SK-N-SH treated with all-trans-retinoic acid at 6 μM for 48 hours (cell line): ENCODE data around the gene BOLA3.

Experiments
- ATAC-seq: fragments of 200-7000 bp; cut with Tn5 transposase; 3 replicates; pipeline ENCODE4 v1.9.1; 2020; ENCODE audit warnings: mild to moderate bottlenecking, moderate library complexity
- ARNTL ChIP-seq: fragments of 450-650 bp; formaldehyde crosslinking; IDR thresholded peaks from 2 replicates; pipeline ENCODE4 v1.5.0; 2020; ENCODE audit warnings: low read depth, mild to moderate bottlenecking, moderate library complexity, borderline replicate concordance
- BACH2 ChIP-seq: fragments of 250-450 bp; sonication (Bioruptor Pico); IDR thresholded peaks from 2 replicates; pipeline ENCODE4 v1.9.0; 2021; ENCODE audit warnings: mild to moderate bottlenecking, borderline replicate concordance
- CSDC2 ChIP-seq: fragments of 250-450 bp; sonication (Bioruptor Pico); IDR thresholded peaks from 2 replicates; pipeline ENCODE4 v1.5.0; 2020; ENCODE audit warnings: mild to moderate bottlenecking, moderate library complexity
- GLIS3 ChIP-seq: fragments of 250-450 bp; sonication (Bioruptor Pico); IDR thresholded peaks from 2 replicates; pipeline ENCODE4 v1.5.0; 2020; ENCODE audit warnings: mild to moderate bottlenecking, moderate library complexity
- ISL1 ChIP-seq: fragments of 250-450 bp; sonication (Bioruptor Pico); IDR thresholded peaks from 2 replicates; pipeline ENCODE4 v2.1.2; 2022; ENCODE audit warnings: mild to moderate bottlenecking, moderate library complexity
- OSR1 ChIP-seq: fragments of 250-450 bp; sonication (Bioruptor Pico); IDR thresholded peaks from 2 replicates; pipeline ENCODE4 v1.8.0; 2022; ENCODE audit warnings: moderate library complexity, mild to moderate bottlenecking, inconsistent platforms
- POU6F1 ChIP-seq: fragments of 250-450 bp; sonication (Bioruptor Pico); IDR thresholded peaks from 2 replicates; pipeline ENCODE4 v1.8.0; 2021; ENCODE audit warnings: low read depth, mild to moderate bottlenecking, moderate library complexity, borderline replicate concordance
- PPARA ChIP-seq: fragments of 250-450 bp; sonication (Bioruptor Pico); IDR thresholded peaks from 2 replicates; pipeline ENCODE4 v1.5.0; 2020; ENCODE audit warnings: mild to moderate bottlenecking, borderline replicate concordance
- RARB ChIP-seq: fragments of 250-450 bp; sonication (Bioruptor Pico); IDR thresholded peaks from 2 replicates; pipeline ENCODE4 v1.8.0; 2021; ENCODE audit warnings: mild to moderate bottlenecking, moderate library complexity
- SNAI2 ChIP-seq: fragments of 250-450 bp; sonication (Bioruptor Pico); IDR thresholded peaks from 2 replicates; pipeline ENCODE4 v1.5.0; 2020; ENCODE audit warnings: mild to moderate bottlenecking, moderate library complexity
- TOX ChIP-seq: fragments of 250-450 bp; sonication (Bioruptor Pico); IDR thresholded peaks from 2 replicates; pipeline ENCODE4 v1.8.0; 2021; ENCODE audit warnings: mild to moderate bottlenecking, moderate library complexity, borderline replicate concordance
- ZC3H10 ChIP-seq: fragments of 250-450 bp; sonication (Bioruptor Pico); IDR thresholded peaks from 2 replicates; pipeline ENCODE4 v1.5.1; 2021; ENCODE audit warnings: mild to moderate bottlenecking, moderate library complexity
- ZFP3 ChIP-seq: fragments of 250-450 bp; sonication (Bioruptor Pico); IDR thresholded peaks from 2 replicates; pipeline ENCODE4 v1.5.0; 2020; ENCODE audit warnings: mild to moderate bottlenecking, moderate library complexity
- ZFP30 ChIP-seq: fragments of 450-650 bp; formaldehyde crosslinking; IDR thresholded peaks from 2 replicates; pipeline ENCODE4 v1.5.0; 2022; ENCODE audit warnings: mild to moderate bottlenecking, moderate library complexity
- ZNF565 ChIP-seq: fragments of 450-650 bp; formaldehyde crosslinking; conservative IDR thresholded peaks from 2 replicates; pipeline ENCODE4 v1.5.0; 2020; ENCODE audit warnings: low read depth, mild to moderate bottlenecking, moderate library complexity
- ZNF70 ChIP-seq: fragments of 450-650 bp; formaldehyde crosslinking; IDR thresholded peaks from 2 replicates; pipeline ENCODE4 v1.5.0; 2020; ENCODE audit warnings: mild to moderate bottlenecking, moderate library complexity
- ZNF8 ChIP-seq: fragments of 450-650 bp; formaldehyde crosslinking; IDR thresholded peaks from 2 replicates; pipeline ENCODE4 v1.5.0; 2020; ENCODE audit warnings: mild to moderate bottlenecking, moderate library complexity
- TF ChIP-seq, protein P1 (sequence below): fragments of 250-450 bp; sonication (Bioruptor Pico); IDR thresholded peaks from 2 replicates; pipeline ENCODE4 v1.5.1; 2020; ENCODE audit warnings: low read depth, mild to moderate bottlenecking, moderate library complexity
- TF ChIP-seq, protein P2 (sequence below): fragments of 250-450 bp; sonication (Bioruptor Pico); IDR thresholded peaks from 2 replicates; pipeline ENCODE4 v1.5.1; 2021; ENCODE audit warnings: mild to moderate bottlenecking, moderate library complexity
- TF ChIP-seq, protein P3 (sequence below): fragments of 250-450 bp; sonication (Bioruptor Pico); IDR thresholded peaks from 2 replicates; pipeline ENCODE4 v1.8.0; 2020; ENCODE audit warnings: mild to moderate bottlenecking, moderate library complexity, borderline replicate concordance
- TF ChIP-seq, protein P4 (sequence below): fragments of 250-450 bp; sonication (Bioruptor Pico); IDR thresholded peaks from 2 replicates; pipeline ENCODE4 v1.5.0; 2020; ENCODE audit warnings: mild to moderate bottlenecking, moderate library complexity

BOLA3 gene

GRCh38 chr2:74094291-74094690 lies 53.4 kb downstream of the BOLA3 start:
- TF ChIP-seq ZNF70 (CRISPR knock-in tag) (no peak), CSDC2 (no peak), ZNF565 (CRISPR knock-in tag) (no peak), OSR1 (CRISPR knock-in tag) (no peak), TOX (CRISPR knock-in tag) (no peak), ZFP3 (CRISPR knock-in tag) (no peak), BACH2 (CRISPR knock-in tag) (no peak)
- TF ChIP-seq, protein P1, sequence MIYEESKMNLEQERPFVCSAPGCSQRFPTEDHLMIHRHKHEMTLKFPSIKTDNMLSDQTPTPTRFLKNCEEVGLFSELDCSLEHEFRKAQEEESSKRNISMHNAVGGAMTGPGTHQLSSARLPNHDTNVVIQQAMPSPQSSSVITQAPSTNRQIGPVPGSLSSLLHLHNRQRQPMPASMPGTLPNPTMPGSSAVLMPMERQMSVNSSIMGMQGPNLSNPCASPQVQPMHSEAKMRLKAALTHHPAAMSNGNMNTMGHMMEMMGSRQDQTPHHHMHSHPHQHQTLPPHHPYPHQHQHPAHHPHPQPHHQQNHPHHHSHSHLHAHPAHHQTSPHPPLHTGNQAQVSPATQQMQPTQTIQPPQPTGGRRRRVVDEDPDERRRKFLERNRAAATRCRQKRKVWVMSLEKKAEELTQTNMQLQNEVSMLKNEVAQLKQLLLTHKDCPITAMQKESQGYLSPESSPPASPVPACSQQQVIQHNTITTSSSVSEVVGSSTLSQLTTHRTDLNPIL = no peak
- TF ChIP-seq, protein P2, sequence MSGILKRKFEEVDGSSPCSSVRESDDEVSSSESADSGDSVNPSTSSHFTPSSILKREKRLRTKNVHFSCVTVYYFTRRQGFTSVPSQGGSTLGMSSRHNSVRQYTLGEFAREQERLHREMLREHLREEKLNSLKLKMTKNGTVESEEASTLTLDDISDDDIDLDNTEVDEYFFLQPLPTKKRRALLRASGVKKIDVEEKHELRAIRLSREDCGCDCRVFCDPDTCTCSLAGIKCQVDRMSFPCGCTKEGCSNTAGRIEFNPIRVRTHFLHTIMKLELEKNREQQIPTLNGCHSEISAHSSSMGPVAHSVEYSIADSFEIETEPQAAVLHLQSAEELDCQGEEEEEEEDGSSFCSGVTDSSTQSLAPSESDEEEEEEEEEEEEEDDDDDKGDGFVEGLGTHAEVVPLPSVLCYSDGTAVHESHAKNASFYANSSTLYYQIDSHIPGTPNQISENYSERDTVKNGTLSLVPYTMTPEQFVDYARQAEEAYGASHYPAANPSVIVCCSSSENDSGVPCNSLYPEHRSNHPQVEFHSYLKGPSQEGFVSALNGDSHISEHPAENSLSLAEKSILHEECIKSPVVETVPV = no peak
- TF ChIP-seq, protein P3, sequence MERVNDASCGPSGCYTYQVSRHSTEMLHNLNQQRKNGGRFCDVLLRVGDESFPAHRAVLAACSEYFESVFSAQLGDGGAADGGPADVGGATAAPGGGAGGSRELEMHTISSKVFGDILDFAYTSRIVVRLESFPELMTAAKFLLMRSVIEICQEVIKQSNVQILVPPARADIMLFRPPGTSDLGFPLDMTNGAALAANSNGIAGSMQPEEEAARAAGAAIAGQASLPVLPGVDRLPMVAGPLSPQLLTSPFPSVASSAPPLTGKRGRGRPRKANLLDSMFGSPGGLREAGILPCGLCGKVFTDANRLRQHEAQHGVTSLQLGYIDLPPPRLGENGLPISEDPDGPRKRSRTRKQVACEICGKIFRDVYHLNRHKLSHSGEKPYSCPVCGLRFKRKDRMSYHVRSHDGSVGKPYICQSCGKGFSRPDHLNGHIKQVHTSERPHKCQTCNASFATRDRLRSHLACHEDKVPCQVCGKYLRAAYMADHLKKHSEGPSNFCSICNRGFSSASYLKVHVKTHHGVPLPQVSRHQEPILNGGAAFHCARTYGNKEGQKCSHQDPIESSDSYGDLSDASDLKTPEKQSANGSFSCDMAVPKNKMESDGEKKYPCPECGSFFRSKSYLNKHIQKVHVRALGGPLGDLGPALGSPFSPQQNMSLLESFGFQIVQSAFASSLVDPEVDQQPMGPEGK (CRISPR knock-in tag) = no peak
- TF ChIP-seq, protein P4, sequence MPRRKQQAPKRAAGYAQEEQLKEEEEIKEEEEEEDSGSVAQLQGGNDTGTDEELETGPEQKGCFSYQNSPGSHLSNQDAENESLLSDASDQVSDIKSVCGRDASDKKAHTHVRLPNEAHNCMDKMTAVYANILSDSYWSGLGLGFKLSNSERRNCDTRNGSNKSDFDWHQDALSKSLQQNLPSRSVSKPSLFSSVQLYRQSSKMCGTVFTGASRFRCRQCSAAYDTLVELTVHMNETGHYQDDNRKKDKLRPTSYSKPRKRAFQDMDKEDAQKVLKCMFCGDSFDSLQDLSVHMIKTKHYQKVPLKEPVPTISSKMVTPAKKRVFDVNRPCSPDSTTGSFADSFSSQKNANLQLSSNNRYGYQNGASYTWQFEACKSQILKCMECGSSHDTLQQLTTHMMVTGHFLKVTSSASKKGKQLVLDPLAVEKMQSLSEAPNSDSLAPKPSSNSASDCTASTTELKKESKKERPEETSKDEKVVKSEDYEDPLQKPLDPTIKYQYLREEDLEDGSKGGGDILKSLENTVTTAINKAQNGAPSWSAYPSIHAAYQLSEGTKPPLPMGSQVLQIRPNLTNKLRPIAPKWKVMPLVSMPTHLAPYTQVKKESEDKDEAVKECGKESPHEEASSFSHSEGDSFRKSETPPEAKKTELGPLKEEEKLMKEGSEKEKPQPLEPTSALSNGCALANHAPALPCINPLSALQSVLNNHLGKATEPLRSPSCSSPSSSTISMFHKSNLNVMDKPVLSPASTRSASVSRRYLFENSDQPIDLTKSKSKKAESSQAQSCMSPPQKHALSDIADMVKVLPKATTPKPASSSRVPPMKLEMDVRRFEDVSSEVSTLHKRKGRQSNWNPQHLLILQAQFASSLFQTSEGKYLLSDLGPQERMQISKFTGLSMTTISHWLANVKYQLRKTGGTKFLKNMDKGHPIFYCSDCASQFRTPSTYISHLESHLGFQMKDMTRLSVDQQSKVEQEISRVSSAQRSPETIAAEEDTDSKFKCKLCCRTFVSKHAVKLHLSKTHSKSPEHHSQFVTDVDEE = no peak
- no peak for ATAC-seq

GRCh38 chr2:74093840-74094239 lies 53.9 kb downstream of the BOLA3 start:
- no peak for ATAC-seq
- TF ChIP-seq SNAI2 (CRISPR knock-in tag) = no peak
- TF ChIP-seq, protein P4 = no peak
- no peak for TF ChIP-seq ZFP3 (CRISPR knock-in tag)
- no peak for TF ChIP-seq ZC3H10 (CRISPR knock-in tag)
- no peak for TF ChIP-seq ISL1 (CRISPR knock-in tag)
- TF ChIP-seq PPARA (CRISPR knock-in tag) = no peak
- TF ChIP-seq ZNF8 (CRISPR knock-in tag) = no peak
- TF ChIP-seq ARNTL (CRISPR knock-in tag) = no peak
- TF ChIP-seq GLIS3 (CRISPR knock-in tag) = no peak
- TF ChIP-seq ZFP30 (CRISPR knock-in tag) = no peak
- TF ChIP-seq TOX (CRISPR knock-in tag) = no peak
- TF ChIP-seq CSDC2 = no peak
- no peak for TF ChIP-seq OSR1 (CRISPR knock-in tag)
- TF ChIP-seq, protein P1 = no peak
- TF ChIP-seq BACH2 (CRISPR knock-in tag) = no peak
- TF ChIP-seq POU6F1 = no peak
- no peak for TF ChIP-seq ZNF565 (CRISPR knock-in tag)
- TF ChIP-seq, protein P2 = no peak
- no peak for TF ChIP-seq RARB
